ENCODE results near the gene SCN2B.

Gene SCN2B

GRCh38 chr11:118207079-118207478 is 30.6 kb upstream of the SCN2B start:
- in situ Hi-C loops (cut with MboI; ENCODE audit: low sequenced_read_pairs) = loop anchor here (10.0 kb wide), 1 partner anchor 148 kb away; the partner anchor contains the start of gene UBE4A

GRCh38 chr11:118206391-118207031 is 30.1 kb upstream of the SCN2B start:
- in situ Hi-C loops (cut with MboI; ENCODE audit: low sequenced_read_pairs) = loop anchor here (10.0 kb wide), 1 partner anchor 148 kb away; the partner anchor contains the start of gene UBE4A

- in situ Hi-C loops (cut with MboI; ENCODE audit: low sequenced_read_pairs) = loop anchor here (10.0 kb wide), 1 partner anchor 149 kb away; the partner anchor contains the start of gene UBE4A
Measured at GRCh38 chr11:118205606-118206378, 29.4 kb upstream of the SCN2B start.

GRCh38 chr11:118202599-118203422 is 26.4 kb upstream of the SCN2B start:
- in situ Hi-C loops (cut with MboI; ENCODE audit: low sequenced_read_pairs) = loop anchor here (10.0 kb wide), 1 partner anchor 152 kb away; the partner anchor contains the start of gene UBE4A

GRCh38 chr11:118201966-118202365 is 25.5 kb upstream of the SCN2B start:
- in situ Hi-C loops (cut with MboI; ENCODE audit: low sequenced_read_pairs) = loop anchor here (10.0 kb wide), 1 partner anchor 153 kb away; the partner anchor contains the start of gene UBE4A

- in situ Hi-C loops (cut with MboI; ENCODE audit: low sequenced_read_pairs) = loop anchor here (10.0 kb wide), 1 partner anchor 154 kb away; the partner anchor contains the start of gene UBE4A
Measured at GRCh38 chr11:118200901-118201680, 24.7 kb upstream of the SCN2B start.

- in situ Hi-C loops (cut with MboI; ENCODE audit: low sequenced_read_pairs) = loop anchor here (10.0 kb wide), 1 partner anchor 154 kb away; the partner anchor contains the start of gene UBE4A
Measured at GRCh38 chr11:118200497-118200896, 24.1 kb upstream of the SCN2B start.

- in situ Hi-C loops (cut with MboI; ENCODE audit: low sequenced_read_pairs) = loop anchor here (10.0 to 25.0 kb wide), 2 partner anchors 86 to 288 kb away; no protein-coding TSS in a partner anchor
Measured at GRCh38 chr11:118199135-118199534, 22.7 kb upstream of the SCN2B start.

GRCh38 chr11:118198370-118198769 is 21.9 kb upstream of the SCN2B start:
- in situ Hi-C loops (cut with MboI; ENCODE audit: low sequenced_read_pairs) = loop anchor here (10.0 to 25.0 kb wide), 2 partner anchors 86 to 289 kb away; no protein-coding TSS in a partner anchor

- in situ Hi-C loops (cut with MboI; ENCODE audit: low sequenced_read_pairs) = loop anchor here (10.0 to 25.0 kb wide), 2 partner anchors 90 to 292 kb away; no protein-coding TSS in a partner anchor
Measured at GRCh38 chr11:118194835-118195627, 18.6 kb upstream of the SCN2B start.

- in situ Hi-C loops (cut with MboI; ENCODE audit: low sequenced_read_pairs) = loop anchor here (10.0 to 25.0 kb wide), 2 partner anchors 91 to 293 kb away; no protein-coding TSS in a partner anchor
Measured at GRCh38 chr11:118193910-118194566, 17.6 kb upstream of the SCN2B start.

GRCh38 chr11:118192817-118193216 is 16.4 kb upstream of the SCN2B start:
- in situ Hi-C loops (cut with MboI; ENCODE audit: low sequenced_read_pairs) = loop anchor here (10.0 to 25.0 kb wide), 2 partner anchors 92 to 294 kb away; no protein-coding TSS in a partner anchor

GRCh38 chr11:118190942-118191506 is 14.6 kb upstream of the SCN2B start:
- in situ Hi-C loops (cut with MboI; ENCODE audit: low sequenced_read_pairs) = loop anchor here (10.0 to 25.0 kb wide), 2 partner anchors 94 to 296 kb away; no protein-coding TSS in a partner anchor

GRCh38 chr11:118186346-118187107 is 10.1 kb upstream of the SCN2B start:
- in situ Hi-C loops (cut with MboI; ENCODE audit: low sequenced_read_pairs) = loop anchor here (25.0 kb wide), 1 partner anchor 301 kb away; no protein-coding TSS in a partner anchor

- in situ Hi-C loops (cut with MboI; ENCODE audit: low sequenced_read_pairs) = loop anchor here (25.0 kb wide), 1 partner anchor 302 kb away; no protein-coding TSS in a partner anchor
Measured at GRCh38 chr11:118184784-118185579, 8.5 kb upstream of the SCN2B start.

GRCh38 chr11:118183691-118184090 is 7.3 kb upstream of the SCN2B start:
- in situ Hi-C loops (cut with MboI; ENCODE audit: low sequenced_read_pairs) = loop anchor here (25.0 kb wide), 1 partner anchor 304 kb away; no protein-coding TSS in a partner anchor
